WTC11 (cell line): ENCODE measurements around the gene JMJD7.

ENCODE experiments used
- ATF1 ChIP-seq: sonication (generic); formaldehyde crosslinking; IDR thresholded peaks from 2 replicates; pipeline ENCODE4 v1.8.1; 2023; ENCODE audit warnings: mild to moderate bottlenecking, moderate library complexity, missing genetic modification reagents
- FOXJ3 ChIP-seq: sonication (generic); formaldehyde crosslinking; IDR thresholded peaks from 2 replicates; pipeline ENCODE4 v1.9.0; 2021; ENCODE audit warnings: missing genetic modification reagents, mild to moderate bottlenecking, borderline replicate concordance
- HMGA2 ChIP-seq: fragments of 250-450 bp; sonication (Bioruptor Pico); IDR thresholded peaks from 2 replicates; pipeline ENCODE4 v1.4.0; 2021; ENCODE audit warnings: mild to moderate bottlenecking, moderate library complexity
- JUN ChIP-seq: sonication (generic); formaldehyde crosslinking; IDR thresholded peaks from 2 replicates; pipeline ENCODE4 v1.8.0; 2023; ENCODE audit warnings: mild to moderate bottlenecking, missing genetic modification reagents
- NFE2L1 ChIP-seq: sonication (generic); formaldehyde crosslinking; IDR thresholded peaks from 2 replicates; pipeline ENCODE4 v1.8.1; 2023; ENCODE audit warnings: missing genetic modification reagents
- NR2C2 ChIP-seq: sonication (generic); formaldehyde crosslinking; IDR thresholded peaks from 2 replicates; pipeline ENCODE4 v1.8.0; 2022; ENCODE audit warnings: mild to moderate bottlenecking, missing genetic modification reagents
- RELA ChIP-seq: sonication (generic); formaldehyde crosslinking; IDR thresholded peaks from 2 replicates; pipeline ENCODE4 v1.8.1; 2022; ENCODE audit warnings: missing genetic modification reagents, mild to moderate bottlenecking, borderline replicate concordance
- ZNF416 ChIP-seq: fragments of 250-450 bp; sonication (Bioruptor Pico); IDR thresholded peaks from 2 replicates; pipeline ENCODE4 v1.9.0; 2021; ENCODE audit warnings: mild to moderate bottlenecking, inconsistent platforms
- ZNF671 ChIP-seq: fragments of 250-450 bp; sonication (Bioruptor Pico); IDR thresholded peaks from 2 replicates; pipeline ENCODE4 v1.8.0; 2021; ENCODE audit warnings: mild to moderate bottlenecking
- TF ChIP-seq, protein P1 (sequence below): fragments of 200-600 bp; IDR thresholded peaks from 2 replicates; pipeline ENCODE4 v1.8.0; 2022; ENCODE audit warnings: antibody characterized with exemption
- TF ChIP-seq, protein P2 (sequence below): sonication (generic); formaldehyde crosslinking; IDR thresholded peaks from 2 replicates; pipeline ENCODE4 v1.8.0; 2022; ENCODE audit warnings: mild to moderate bottlenecking, missing genetic modification reagents

DNA sequence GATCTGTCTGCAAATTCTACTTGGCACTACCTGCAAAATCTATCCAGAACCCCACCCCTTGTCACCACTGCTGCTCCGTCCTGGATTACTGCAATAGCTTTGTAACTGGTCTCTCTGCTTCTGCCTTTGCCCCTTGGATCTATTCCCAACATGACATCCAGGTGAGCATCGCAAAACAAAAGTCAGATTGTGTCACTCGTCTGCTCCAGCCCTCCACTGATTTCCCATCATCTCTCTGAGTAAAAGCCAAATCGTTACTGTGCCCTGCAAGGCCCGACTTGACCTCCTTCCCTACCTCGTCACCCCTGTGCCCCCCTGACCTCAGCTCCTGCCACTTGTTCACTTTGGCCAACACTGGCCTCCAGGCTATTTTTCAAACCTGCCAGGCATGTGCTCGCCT, 56.6 kb downstream of the JMJD7 start:
- TF ChIP-seq, protein P1, sequence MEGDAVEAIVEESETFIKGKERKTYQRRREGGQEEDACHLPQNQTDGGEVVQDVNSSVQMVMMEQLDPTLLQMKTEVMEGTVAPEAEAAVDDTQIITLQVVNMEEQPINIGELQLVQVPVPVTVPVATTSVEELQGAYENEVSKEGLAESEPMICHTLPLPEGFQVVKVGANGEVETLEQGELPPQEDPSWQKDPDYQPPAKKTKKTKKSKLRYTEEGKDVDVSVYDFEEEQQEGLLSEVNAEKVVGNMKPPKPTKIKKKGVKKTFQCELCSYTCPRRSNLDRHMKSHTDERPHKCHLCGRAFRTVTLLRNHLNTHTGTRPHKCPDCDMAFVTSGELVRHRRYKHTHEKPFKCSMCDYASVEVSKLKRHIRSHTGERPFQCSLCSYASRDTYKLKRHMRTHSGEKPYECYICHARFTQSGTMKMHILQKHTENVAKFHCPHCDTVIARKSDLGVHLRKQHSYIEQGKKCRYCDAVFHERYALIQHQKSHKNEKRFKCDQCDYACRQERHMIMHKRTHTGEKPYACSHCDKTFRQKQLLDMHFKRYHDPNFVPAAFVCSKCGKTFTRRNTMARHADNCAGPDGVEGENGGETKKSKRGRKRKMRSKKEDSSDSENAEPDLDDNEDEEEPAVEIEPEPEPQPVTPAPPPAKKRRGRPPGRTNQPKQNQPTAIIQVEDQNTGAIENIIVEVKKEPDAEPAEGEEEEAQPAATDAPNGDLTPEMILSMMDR = no peak
- TF ChIP-seq RELA (CRISPR knock-in tag) (no peak), ZNF671 (CRISPR knock-in tag) (no peak), NFE2L1 (CRISPR knock-in tag) (no peak), ATF1 (CRISPR knock-in tag) (no peak), ZNF416 (CRISPR knock-in tag) (no peak), JUN (no peak), FOXJ3 (no peak), HMGA2 (CRISPR knock-in tag) (no peak), NR2C2 (CRISPR knock-in tag) (no peak)
- TF ChIP-seq, protein P2, sequence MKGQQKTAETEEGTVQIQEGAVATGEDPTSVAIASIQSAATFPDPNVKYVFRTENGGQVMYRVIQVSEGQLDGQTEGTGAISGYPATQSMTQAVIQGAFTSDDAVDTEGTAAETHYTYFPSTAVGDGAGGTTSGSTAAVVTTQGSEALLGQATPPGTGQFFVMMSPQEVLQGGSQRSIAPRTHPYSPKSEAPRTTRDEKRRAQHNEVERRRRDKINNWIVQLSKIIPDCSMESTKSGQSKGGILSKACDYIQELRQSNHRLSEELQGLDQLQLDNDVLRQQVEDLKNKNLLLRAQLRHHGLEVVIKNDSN (CRISPR knock-in tag) = no peak
